Nephron (organoid): ENCODE results near the gene TADA2A.

Experiments
- H3K27ac Mint-ChIP-seq, 3 experiments: 2 replicates each; pipeline ENCODE4 v1.8.0; 2020; ENCODE audit warnings: mixed read lengths in 3 of 3, mild to moderate bottlenecking in 2 of 3, moderate library complexity in 1 of 3
- H3K27me3 Mint-ChIP-seq: 2 replicates; pipeline ENCODE4 v1.8.0; 2021; ENCODE audit warnings: low read depth, mild to moderate bottlenecking, moderate library complexity, mixed read lengths
- H3K36me3 Mint-ChIP-seq: 2 replicates; pipeline ENCODE4 v1.8.0; 2020; ENCODE audit warnings: low read depth, mixed read lengths
- H3K4me1 Mint-ChIP-seq: 2 replicates; pipeline ENCODE4 v1.8.0; 2020; ENCODE audit warnings: mixed read lengths
- H3K4me3 Mint-ChIP-seq, 3 experiments: 2 replicates each; pipeline ENCODE4 v1.8.0; 2020; ENCODE audit warnings: mild to moderate bottlenecking in 3 of 3, mixed read lengths in 3 of 3, moderate library complexity in 2 of 3
- H3K9me3 Mint-ChIP-seq: 2 replicates; pipeline ENCODE4 v1.8.0; 2020; ENCODE audit warnings: mixed read lengths
- TF ChIP-seq, protein P1 (sequence below), 3 experiments: fragments of 200-600 bp; sonication (generic); IDR thresholded peaks; one replicate each; pipeline ENCODE4 v1.5.0; 2021; ENCODE audit warnings: antibody characterized with exemption in 3 of 3; ENCODE audit not compliant: unreplicated experiment in 3 of 3

The TADA2A gene

DNA sequence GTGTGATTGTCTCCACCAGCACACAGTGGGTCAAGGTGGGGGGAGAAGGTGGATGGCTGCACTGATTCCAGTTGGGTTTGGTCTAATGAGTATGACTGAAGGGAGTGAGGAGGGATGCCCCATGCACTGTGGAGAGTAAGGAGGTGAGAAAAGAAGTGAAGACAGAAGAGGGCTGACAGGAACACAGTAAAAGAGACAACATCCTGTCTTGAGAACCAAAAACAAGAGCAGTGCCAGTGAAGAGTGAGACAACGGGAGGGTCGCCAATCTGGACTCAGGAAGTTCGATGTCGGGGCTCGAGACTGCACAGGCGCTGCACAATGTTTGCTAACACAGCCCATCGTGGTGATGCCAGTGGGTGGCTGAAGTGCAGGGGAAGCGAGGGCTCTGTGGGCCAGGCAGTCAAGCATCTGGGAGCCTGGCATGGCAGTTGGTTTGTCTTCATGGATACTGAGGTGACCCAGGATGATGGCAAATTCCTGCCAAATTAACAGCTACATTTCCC is 117.1 kb downstream of the TADA2A start:
- Mint-ChIP-seq H3K27ac (no peak overlapping the region), H3K4me3 (no peak overlapping the region), H3K36me3 (peaks cover 54% of the 10 kb centered on the region), H3K27me3 (no peaks in the 10 kb centered on the region), H3K4me1 (peaks cover 6% of the 10 kb centered on the region), H3K9me3 (no peaks in the 10 kb centered on the region)
- TF ChIP-seq, protein P1, sequence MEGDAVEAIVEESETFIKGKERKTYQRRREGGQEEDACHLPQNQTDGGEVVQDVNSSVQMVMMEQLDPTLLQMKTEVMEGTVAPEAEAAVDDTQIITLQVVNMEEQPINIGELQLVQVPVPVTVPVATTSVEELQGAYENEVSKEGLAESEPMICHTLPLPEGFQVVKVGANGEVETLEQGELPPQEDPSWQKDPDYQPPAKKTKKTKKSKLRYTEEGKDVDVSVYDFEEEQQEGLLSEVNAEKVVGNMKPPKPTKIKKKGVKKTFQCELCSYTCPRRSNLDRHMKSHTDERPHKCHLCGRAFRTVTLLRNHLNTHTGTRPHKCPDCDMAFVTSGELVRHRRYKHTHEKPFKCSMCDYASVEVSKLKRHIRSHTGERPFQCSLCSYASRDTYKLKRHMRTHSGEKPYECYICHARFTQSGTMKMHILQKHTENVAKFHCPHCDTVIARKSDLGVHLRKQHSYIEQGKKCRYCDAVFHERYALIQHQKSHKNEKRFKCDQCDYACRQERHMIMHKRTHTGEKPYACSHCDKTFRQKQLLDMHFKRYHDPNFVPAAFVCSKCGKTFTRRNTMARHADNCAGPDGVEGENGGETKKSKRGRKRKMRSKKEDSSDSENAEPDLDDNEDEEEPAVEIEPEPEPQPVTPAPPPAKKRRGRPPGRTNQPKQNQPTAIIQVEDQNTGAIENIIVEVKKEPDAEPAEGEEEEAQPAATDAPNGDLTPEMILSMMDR (IDR thresholded peaks at IDR 0.05; ENCODE audit: unreplicated experiment in 3 of 3): no peak

DNA sequence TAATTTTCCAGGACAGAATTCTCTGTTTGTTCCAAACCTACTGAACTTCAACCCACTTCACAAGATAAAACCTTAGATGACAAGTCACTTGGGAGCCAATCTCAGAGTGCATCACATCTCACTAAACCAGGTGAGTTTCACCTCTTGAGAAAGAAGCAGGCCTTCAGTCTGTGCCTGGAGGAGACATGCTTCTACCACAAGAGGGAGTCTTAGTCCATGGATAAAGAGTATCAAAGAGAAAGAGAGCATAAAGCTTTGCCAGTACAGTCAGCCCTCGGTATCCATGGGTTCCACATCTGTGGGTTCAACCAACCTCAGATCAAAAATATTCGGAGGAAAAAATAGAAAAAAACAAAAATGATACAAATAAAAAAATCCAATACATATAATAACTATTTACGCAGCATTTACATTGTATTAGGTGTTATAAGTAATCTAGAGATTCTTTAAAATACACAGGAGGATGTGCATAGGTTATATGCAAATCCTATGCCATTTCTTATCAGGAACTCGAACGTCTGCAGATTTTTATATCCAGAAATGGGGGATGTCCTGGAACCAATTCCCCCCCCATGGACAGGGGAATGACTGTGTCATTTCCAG is 120.7 kb downstream of the TADA2A start:
- no peaks in the 10 kb centered on the region for H3K27me3 Mint-ChIP-seq
- H3K27ac Mint-ChIP-seq: no peak overlapping the region
- no peaks in the 10 kb centered on the region for H3K4me1 Mint-ChIP-seq
- TF ChIP-seq, protein P1 (IDR thresholded peaks at IDR 0.05; ENCODE audit: unreplicated experiment in 3 of 3): peak; percentile 53 to 65 (median 65)
- H3K4me3 Mint-ChIP-seq: no peak overlapping the region
- peaks cover 58% of the 10 kb centered on the region for H3K36me3 Mint-ChIP-seq
- no peaks in the 10 kb centered on the region for H3K9me3 Mint-ChIP-seq
